Panc1 (cell line): Measurements from ENCODE around the gene TRAPPC8. TPM values are rescaled to one million over a fixed set of nuclear protein-coding genes. Genes with fewer than 3 reads are reported as not detected.

Experiments
- ATAC-seq: fragments of 200-7000 bp; cut with Tn5 transposase; 2 replicates; pipeline ENCODE4 v1.9.1; 2020; ENCODE audit warnings: mild to moderate bottlenecking, moderate library complexity
- BruUV-seq: library from RNA; stranded (reverse); fragments of 400-500 nt; replicated peaks from 2 replicates; lab custom pipeline; 2021; lab: Mats Ljungman, UMichigan
- CTCF ChIA-PET: fragments of 300-600 bp; sonication (Branson Sonifier 250); formaldehyde crosslinking; loops from one replicate; lab custom pipeline; 2022; ENCODE audit warnings: antibody characterized with exemption; lab: Charles Lee
- POLR2A ChIA-PET: fragments of 300-600 bp; sonication (Branson Sonifier 250); formaldehyde crosslinking; loops from one replicate; lab custom pipeline; 2022; ENCODE audit warnings: antibody characterized with exemption; lab: Charles Lee
- DNase-seq: peaks from one replicate; pipeline ENCODE4 v3.0.0-alpha.2; 2010; ENCODE audit warnings: low read depth, low spot score
- H3K27ac ChIP-seq: 2 replicates; pipeline ENCODE4 v1.5.1; 2011; ENCODE audit warnings: mild to moderate bottlenecking, low read length, inconsistent platforms
- H3K27me3 ChIP-seq: fragments of 200-500 bp; sonication (Bioruptor generic); 2 replicates; pipeline ENCODE4 v1.6.0; 2014; ENCODE audit warnings: low read length, inconsistent platforms; ENCODE audit not compliant: control insufficient read depth, insufficient read depth
- H3K36me3 ChIP-seq: fragments of 200-500 bp; sonication (Bioruptor generic); 2 replicates; pipeline ENCODE4 v1.5.1; 2014; ENCODE audit warnings: inconsistent platforms, mild to moderate bottlenecking, low read length, moderate library complexity; ENCODE audit not compliant: control insufficient read depth, insufficient read depth
- H3K4me1 ChIP-seq: 2 replicates; pipeline ENCODE4 v1.5.1; 2011; ENCODE audit warnings: inconsistent platforms, mild to moderate bottlenecking, low read length, moderate library complexity; ENCODE audit not compliant: control insufficient read depth, insufficient read depth
- H3K4me3 ChIP-seq, 2 experiments: 2 replicates each; pipeline ENCODE4 v1.5.1; 2011 to 2012; ENCODE audit warnings: low read depth in 2 of 2, low read length in 2 of 2, mild to moderate bottlenecking in 2 of 2, inconsistent platforms in 1 of 2, moderate library complexity in 1 of 2
- H3K9me3 ChIP-seq: fragments of 200-500 bp; sonication (Bioruptor generic); 2 replicates; pipeline ENCODE4 v1.5.1; 2014; ENCODE audit warnings: low read depth, mild to moderate bottlenecking, inconsistent platforms, low read length, moderate library complexity; ENCODE audit not compliant: control insufficient read depth, insufficient read depth
- CTCF ChIP-seq: fragments of 450-650 bp; IDR thresholded peaks from 2 replicates; pipeline ENCODE4 v1.5.1; 2017; ENCODE audit warnings: mild to moderate bottlenecking
- POLR2AphosphoS5 ChIP-seq: IDR thresholded peaks from 2 replicates; pipeline ENCODE4 v1.6.1; 2012; ENCODE audit warnings: mild to moderate bottlenecking, low read depth, low read length, moderate library complexity
- SIN3A ChIP-seq: IDR thresholded peaks from 2 replicates; pipeline ENCODE4 v1.6.1; 2012; ENCODE audit warnings: low read depth, mild to moderate bottlenecking, low read length, moderate library complexity, borderline replicate concordance; ENCODE audit not compliant: insufficient read depth
- TCF7L2 ChIP-seq: IDR thresholded peaks from 2 replicates; pipeline ENCODE4 v1.6.1; 2011; ENCODE audit warnings: mild to moderate bottlenecking, low read depth, low read length, inconsistent platforms
- in situ Hi-C: cut with HindIII; loops from 2 replicates; pipeline ENCODE4 v1.10.0; 2016; ENCODE audit warnings: low sequenced_read_pairs, low pct_unique_long_range_greater_than_20kb
- intact Hi-C: fragments of 100-400 bp; cut with micrococcal nuclease; formaldehyde crosslinking; loops from one replicate; pipeline ENCODE4 v1.10.0; 2022; ENCODE audit not compliant: unreplicated experiment
- total RNA-seq: library from RNA; stranded (reverse); gene quantifications from one replicate; pipeline ENCODE4 v1.2.1, GENCODE V29; 2021; ENCODE audit not compliant: unreplicated experiment

TRAPPC8 gene
- total RNA-seq, 1 experiment from 2014 or later = 35.3 TPM

- no peaks in the 10 kb centered on the region for H3K4me1 ChIP-seq
- no peak for ATAC-seq
- intact Hi-C loops = no loop called here
- no TSS peak for BruUV-seq
- in situ Hi-C loops = no loop called here
- no peak for TF ChIP-seq SIN3A
- no peak for TF ChIP-seq CTCF
- no peak for TF ChIP-seq POLR2AphosphoS5
- TF ChIP-seq TCF7L2 = no peak
- H3K27me3 ChIP-seq = no peaks in the 10 kb centered on the region
- H3K36me3 ChIP-seq = no peaks in the 10 kb centered on the region
- H3K4me3 ChIP-seq = no peak overlapping the region
- H3K27ac ChIP-seq = no peak overlapping the region
- DNase-seq = no peak
- ChIA-PET POLR2A (no interaction called here), CTCF (no interaction called here)
- H3K9me3 ChIP-seq = 0 out of 2 replicates have a peak, but pooled peaks cover 3% of the 10 kb centered on the region
Measured at GRCh38 chr18:31783059-31783458, 159.9 kb downstream of the TRAPPC8 start.

Other genes starting within 250 kb of the TRAPPC8 start
- not detected for gene SLC25A52, start 182.2 kb downstream of the TRAPPC8 start, total RNA-seq
- gene RNF125, start 75.7 kb upstream of the TRAPPC8 start, total RNA-seq = 0.57 TPM
- gene RNF138, start 148.7 kb upstream of the TRAPPC8 start, total RNA-seq = 27.3 TPM
- 0.28 TPM for gene MEP1B, start 246.9 kb upstream of the TRAPPC8 start, total RNA-seq